Cardiac muscle cell (in vitro differentiated cells and primary cell): ENCODE results near the gene LRIG3. TPM values are rescaled to one million over a fixed set of nuclear protein-coding genes. Genes with fewer than 3 reads are reported as not detected.
A peak's percentile ranks its signal among the peaks of the same experiment; 100 is the strongest.

Experiments
- DNase-seq, 2 donors: peaks; one replicate each; pipeline versions ENCODE4 v3.0.0 to v3.0.0-alpha.2; 2010 to 2017; ENCODE audit warnings: low read depth in 1 of 2, low spot score in 1 of 2
- H3K27ac ChIP-seq: fragments of 200-600 bp; sonication (generic); 2 replicates; pipeline ENCODE4 v1.5.1; 2016
- H3K27me3 ChIP-seq: fragments of 200-600 bp; sonication (generic); 2 replicates; pipeline ENCODE4 v1.6.0; 2016; ENCODE audit warnings: control low read depth
- H3K36me3 ChIP-seq: fragments of 200-600 bp; sonication (generic); 2 replicates; pipeline ENCODE4 v1.5.1; 2016; ENCODE audit warnings: control low read depth
- H3K4me1 ChIP-seq: fragments of 200-600 bp; sonication (generic); 2 replicates; pipeline ENCODE4 v1.8.1; 2017; ENCODE audit warnings: low read depth, mild to moderate bottlenecking, mixed run types
- H3K4me3 ChIP-seq: fragments of 200-600 bp; sonication (generic); 2 replicates; pipeline ENCODE4 v1.5.1; 2016; ENCODE audit warnings: mild to moderate bottlenecking
- H3K9me3 ChIP-seq: fragments of 200-600 bp; sonication (generic); 2 replicates; pipeline ENCODE4 v1.5.1; 2017; ENCODE audit warnings: low read depth, mild to moderate bottlenecking, control low read depth
- polyA plus RNA-seq: library from polyadenylated mRNA; unstranded; fragments of >200 nt; fragmentation: Nextera tagmentation; extraction: Ambion mirVana; gene quantifications from 2 replicates; pipeline ENCODE4 v1.2.1, GENCODE V29; 2016
- total RNA-seq: library from RNA; depleted of rRNA; stranded (reverse); fragments of >200 nt; gene quantifications from 2 replicates; pipeline ENCODE4 v1.2.3, GENCODE V29; 2016
- TF ChIP-seq, protein P1 (sequence below): IDR thresholded peaks from 2 replicates; pipeline ENCODE4 v1.5.1; 2012; ENCODE audit warnings: low read depth, mild to moderate bottlenecking, low read length

Gene LRIG3
- total and polyA plus RNA-seq, 2 experiments from 2014 or later, result 8.5 to 24.2 TPM

- Histone ChIP-seq H3K27ac (no peak overlapping the region), H3K4me3 (no peak overlapping the region), H3K9me3 (no peaks in the 10 kb centered on the region), H3K36me3 (peaks cover 45% of the 10 kb centered on the region), H3K4me1 (peaks cover 6% of the 10 kb centered on the region), H3K27me3 (no peaks in the 10 kb centered on the region)
- no peak for DNase-seq
- TF ChIP-seq, protein P1, sequence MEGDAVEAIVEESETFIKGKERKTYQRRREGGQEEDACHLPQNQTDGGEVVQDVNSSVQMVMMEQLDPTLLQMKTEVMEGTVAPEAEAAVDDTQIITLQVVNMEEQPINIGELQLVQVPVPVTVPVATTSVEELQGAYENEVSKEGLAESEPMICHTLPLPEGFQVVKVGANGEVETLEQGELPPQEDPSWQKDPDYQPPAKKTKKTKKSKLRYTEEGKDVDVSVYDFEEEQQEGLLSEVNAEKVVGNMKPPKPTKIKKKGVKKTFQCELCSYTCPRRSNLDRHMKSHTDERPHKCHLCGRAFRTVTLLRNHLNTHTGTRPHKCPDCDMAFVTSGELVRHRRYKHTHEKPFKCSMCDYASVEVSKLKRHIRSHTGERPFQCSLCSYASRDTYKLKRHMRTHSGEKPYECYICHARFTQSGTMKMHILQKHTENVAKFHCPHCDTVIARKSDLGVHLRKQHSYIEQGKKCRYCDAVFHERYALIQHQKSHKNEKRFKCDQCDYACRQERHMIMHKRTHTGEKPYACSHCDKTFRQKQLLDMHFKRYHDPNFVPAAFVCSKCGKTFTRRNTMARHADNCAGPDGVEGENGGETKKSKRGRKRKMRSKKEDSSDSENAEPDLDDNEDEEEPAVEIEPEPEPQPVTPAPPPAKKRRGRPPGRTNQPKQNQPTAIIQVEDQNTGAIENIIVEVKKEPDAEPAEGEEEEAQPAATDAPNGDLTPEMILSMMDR, result no peak
Measured at GRCh38 chr12:58883576-58884334, 36.5 kb downstream of the LRIG3 start.

- Histone ChIP-seq H3K27me3 (no peaks in the 10 kb centered on the region), H3K27ac (no peak overlapping the region)
Measured at GRCh38 chr12:58882826-58883225, 37.5 kb downstream of the LRIG3 start.

DNA sequence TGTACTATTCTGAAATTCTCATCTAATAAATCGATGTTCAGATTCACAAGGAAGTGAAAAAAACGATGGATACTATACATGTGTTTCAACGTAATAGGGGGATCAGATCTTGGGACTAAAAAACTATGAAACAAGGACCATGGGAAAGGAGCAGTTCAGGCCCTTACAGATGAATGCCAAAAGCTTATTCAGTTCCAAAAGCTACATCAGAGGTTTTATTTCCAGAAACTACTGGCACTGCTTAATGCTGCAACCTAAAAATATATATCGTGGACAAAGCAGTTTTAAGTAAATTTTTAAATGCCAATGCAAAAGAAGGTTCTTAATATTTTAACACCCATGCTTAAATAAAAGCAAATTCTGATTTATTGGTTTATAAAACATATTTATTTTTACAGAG, 38.5 kb downstream of the LRIG3 start:
- TF ChIP-seq, protein P1, result no peak
- Histone ChIP-seq H3K9me3 (no peaks in the 10 kb centered on the region), H3K4me1 (peaks cover 6% of the 10 kb centered on the region), H3K36me3 (peaks cover 50% of the 10 kb centered on the region), H3K27me3 (no peaks in the 10 kb centered on the region), H3K4me3 (no peak overlapping the region), H3K27ac (no peak overlapping the region)
- no peak for DNase-seq

More at GRCh38 chr12:58882826-58883225, 37.5 kb downstream of the LRIG3 start:
- peaks cover 6% of the 10 kb centered on the region for H3K4me1 ChIP-seq
- no peaks in the 10 kb centered on the region for H3K9me3 ChIP-seq
- H3K36me3 ChIP-seq, result peaks cover 45% of the 10 kb centered on the region
- TF ChIP-seq, protein P1, result no peak
- DNase-seq, result no peak
- no peak overlapping the region for H3K4me3 ChIP-seq

GRCh38 chr12:58880639-58881038, 39.7 kb downstream of the LRIG3 start:
- H3K4me1 ChIP-seq, result peaks cover 6% of the 10 kb centered on the region
- H3K27ac ChIP-seq, result no peak overlapping the region
- TF ChIP-seq, protein P1, result no peak
- no peaks in the 10 kb centered on the region for H3K27me3 ChIP-seq
- DNase-seq, result no peak
- H3K9me3 ChIP-seq, result no peaks in the 10 kb centered on the region
- H3K36me3 ChIP-seq, result peaks cover 60% of the 10 kb centered on the region
- H3K4me3 ChIP-seq, result no peak overlapping the region

DNA sequence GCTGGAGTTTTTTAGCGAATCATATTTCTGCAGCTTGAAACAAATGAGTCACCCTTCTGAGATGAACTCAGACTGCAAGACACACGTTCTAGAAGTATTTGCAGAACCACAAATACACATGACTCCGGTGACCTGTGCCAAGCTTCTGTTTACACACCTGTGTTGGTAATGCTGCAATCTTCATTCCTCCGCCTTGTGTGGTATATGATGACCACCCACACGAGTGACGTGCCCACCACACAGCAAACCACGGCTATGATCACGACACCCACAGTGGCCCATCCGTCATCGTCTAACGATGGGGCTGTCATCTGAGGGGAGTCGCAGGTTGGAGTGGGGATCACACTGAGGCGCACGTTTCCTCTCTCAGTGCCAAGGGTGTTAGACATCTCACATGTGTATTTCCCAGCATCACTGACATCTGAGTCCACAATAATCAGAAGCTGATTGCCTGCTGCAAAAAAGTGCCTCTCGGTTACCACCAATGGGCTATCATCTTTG, 43.0 kb downstream of the LRIG3 start:
- Histone ChIP-seq H3K27ac (no peak overlapping the region), H3K9me3 (no peaks in the 10 kb centered on the region), H3K27me3 (no peaks in the 10 kb centered on the region), H3K4me3 (no peak overlapping the region), H3K36me3 (peaks cover 76% of the 10 kb centered on the region), H3K4me1 (no peaks in the 10 kb centered on the region)
- DNase-seq, result peak in 1 of 2 donors; percentile 50
- TF ChIP-seq, protein P1, result no peak
